AG10803 (cell line): Measurements from ENCODE around the gene CCDC73.

Experiments
- DNase-seq: peaks from one replicate; pipeline ENCODE4 v3.0.0; 2010; ENCODE audit warnings: low read depth
- H3K4me3 ChIP-seq: 2 replicates; pipeline ENCODE4 v1.5.1; 2011; ENCODE audit warnings: mild to moderate bottlenecking, low read length, control low read depth
- TF ChIP-seq, protein P1 (sequence below): conservative IDR thresholded peaks from 2 replicates; pipeline ENCODE4 v1.5.1; 2011; ENCODE audit warnings: mild to moderate bottlenecking, low read length, control low read depth, inconsistent platforms

The CCDC73 gene

GRCh38 chr11:32574421-32574820, 220.0 kb downstream of the CCDC73 start:
- no peak overlapping the region for H3K4me3 ChIP-seq
- TF ChIP-seq, protein P1, sequence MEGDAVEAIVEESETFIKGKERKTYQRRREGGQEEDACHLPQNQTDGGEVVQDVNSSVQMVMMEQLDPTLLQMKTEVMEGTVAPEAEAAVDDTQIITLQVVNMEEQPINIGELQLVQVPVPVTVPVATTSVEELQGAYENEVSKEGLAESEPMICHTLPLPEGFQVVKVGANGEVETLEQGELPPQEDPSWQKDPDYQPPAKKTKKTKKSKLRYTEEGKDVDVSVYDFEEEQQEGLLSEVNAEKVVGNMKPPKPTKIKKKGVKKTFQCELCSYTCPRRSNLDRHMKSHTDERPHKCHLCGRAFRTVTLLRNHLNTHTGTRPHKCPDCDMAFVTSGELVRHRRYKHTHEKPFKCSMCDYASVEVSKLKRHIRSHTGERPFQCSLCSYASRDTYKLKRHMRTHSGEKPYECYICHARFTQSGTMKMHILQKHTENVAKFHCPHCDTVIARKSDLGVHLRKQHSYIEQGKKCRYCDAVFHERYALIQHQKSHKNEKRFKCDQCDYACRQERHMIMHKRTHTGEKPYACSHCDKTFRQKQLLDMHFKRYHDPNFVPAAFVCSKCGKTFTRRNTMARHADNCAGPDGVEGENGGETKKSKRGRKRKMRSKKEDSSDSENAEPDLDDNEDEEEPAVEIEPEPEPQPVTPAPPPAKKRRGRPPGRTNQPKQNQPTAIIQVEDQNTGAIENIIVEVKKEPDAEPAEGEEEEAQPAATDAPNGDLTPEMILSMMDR, result no peak
- no peak for DNase-seq

GRCh38 chr11:32573228-32573627, 221.2 kb downstream of the CCDC73 start:
- TF ChIP-seq, protein P1, result no peak
- no peak for DNase-seq
- no peak overlapping the region for H3K4me3 ChIP-seq

DNA sequence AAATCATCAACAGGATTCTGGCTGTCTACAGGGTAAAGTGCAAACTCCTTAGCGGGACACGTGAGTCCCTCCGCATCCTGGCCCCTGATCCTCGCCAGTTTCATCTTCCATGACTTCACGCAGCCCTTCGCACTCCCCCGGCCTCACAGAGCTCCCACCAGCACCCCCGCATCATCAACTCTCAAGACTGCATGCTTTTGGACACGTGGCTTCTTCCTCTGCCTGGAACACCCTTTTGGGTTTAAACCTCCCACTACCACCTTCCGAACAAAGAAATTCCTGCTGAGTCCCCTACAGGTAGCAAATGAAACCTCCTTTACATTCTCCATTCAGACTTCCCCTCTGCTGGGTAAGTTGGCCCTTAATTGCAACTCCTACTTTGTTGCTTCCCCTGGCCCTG, 223.4 kb downstream of the CCDC73 start:
- no peak for DNase-seq
- TF ChIP-seq, protein P1, result no peak
- H3K4me3 ChIP-seq, result no peak overlapping the region

DNA sequence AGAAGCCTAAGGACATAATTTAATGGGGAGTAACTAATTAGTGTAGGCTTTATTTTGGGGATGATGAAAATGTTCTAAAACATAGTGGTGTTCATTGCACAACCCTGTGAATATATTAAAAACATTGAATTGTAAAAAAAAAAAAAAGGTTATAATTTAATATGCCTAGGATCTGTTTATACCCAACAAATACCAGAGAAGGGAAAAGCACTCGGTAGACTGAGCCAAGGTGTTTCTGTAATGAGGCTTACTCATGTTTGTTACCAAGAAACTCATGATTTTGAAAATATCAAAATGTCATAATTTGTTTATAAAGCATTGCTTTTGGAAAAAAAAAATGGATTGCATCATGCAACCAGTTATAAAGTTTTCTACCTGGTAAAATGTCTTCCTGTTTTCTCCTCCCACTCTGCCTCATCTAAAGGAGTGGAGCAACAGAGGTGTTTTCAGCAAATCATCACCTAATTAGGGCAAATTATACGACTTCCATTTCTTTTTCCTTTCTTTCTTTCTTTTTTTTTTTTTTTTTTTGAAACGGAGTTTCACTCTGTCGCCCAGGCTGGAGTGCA, 225.1 kb downstream of the CCDC73 start:
- TF ChIP-seq, protein P1, result no peak
- DNase-seq, result no peak
- H3K4me3 ChIP-seq, result no peak overlapping the region

- TF ChIP-seq, protein P1, result no peak
- DNase-seq, result no peak
- H3K4me3 ChIP-seq, result no peak overlapping the region
These were observed 227.3 kb downstream of the CCDC73 start for GRCh38 chr11:32567154-32567553.

GRCh38 chr11:32566517-32566916, 227.9 kb downstream of the CCDC73 start:
- no peak for DNase-seq
- no peak overlapping the region for H3K4me3 ChIP-seq
- TF ChIP-seq, protein P1, result no peak

DNA sequence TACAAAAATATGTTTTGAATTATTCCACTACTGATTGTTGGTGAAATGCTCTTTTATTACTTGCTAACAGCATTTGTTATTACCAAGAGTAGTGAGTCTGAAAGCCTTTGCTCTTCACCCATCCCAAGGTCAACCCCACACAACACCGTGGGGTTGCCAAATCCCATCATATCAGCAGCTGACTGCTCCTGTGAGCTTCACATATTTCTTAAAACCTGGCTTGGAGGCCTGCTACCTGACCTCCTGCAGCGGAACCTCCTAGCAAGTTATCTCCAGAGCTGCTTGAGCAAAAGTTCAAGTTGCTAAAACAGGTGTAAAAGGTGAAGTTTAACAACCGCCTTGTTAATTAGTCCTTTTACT, 230.9 kb downstream of the CCDC73 start:
- no peak for DNase-seq
- H3K4me3 ChIP-seq, result no peak overlapping the region
- TF ChIP-seq, protein P1, result no peak
